Fibroblast of lung (primary cell): ENCODE data around the gene CDC14B. TPM values are rescaled to one million over a fixed set of nuclear protein-coding genes. Genes with fewer than 3 reads are reported as not detected.

Experiments used
- DNase-seq, 2 donors: peaks; one replicate each; pipeline versions ENCODE4 v3.0.0 to v3.0.0-alpha.2; 2010; ENCODE audit warnings: low read depth in 2 of 2
- H2AFZ ChIP-seq: 2 replicates; pipeline ENCODE4 v1.5.1; 2012; ENCODE audit warnings: low read length, control low read depth, inconsistent platforms
- H3K27ac ChIP-seq: 2 replicates; pipeline ENCODE4 v1.5.1; 2011; ENCODE audit warnings: low read length, control low read depth; ENCODE audit not compliant: insufficient read depth
- H3K27me3 ChIP-seq: 2 replicates; pipeline ENCODE4 v1.5.1; 2011; ENCODE audit warnings: mild to moderate bottlenecking, low read length; ENCODE audit not compliant: control insufficient read depth, insufficient read depth
- H3K36me3 ChIP-seq: 2 replicates; pipeline ENCODE4 v1.5.1; 2011; ENCODE audit warnings: low read length; ENCODE audit not compliant: control insufficient read depth, insufficient read depth
- H3K4me1 ChIP-seq: 2 replicates; pipeline ENCODE4 v1.5.1; 2011; ENCODE audit warnings: low read length; ENCODE audit not compliant: control insufficient read depth, insufficient read depth; ENCODE audit errors: extremely low read depth
- H3K4me2 ChIP-seq: 2 replicates; pipeline ENCODE4 v1.5.1; 2011; ENCODE audit warnings: low read length, control low read depth; ENCODE audit not compliant: insufficient read depth; ENCODE audit errors: extremely low read depth
- H3K4me3 ChIP-seq, 4 experiments: fragments of 200-600 bp in 1 of 4; sonication (generic) in 1 of 4; replicated peaks in 1 of 4; 2 replicates each; pipeline ENCODE4 v1.5.1; 2011 to 2016; ENCODE audit warnings: low read length in 4 of 4, low read depth in 3 of 4, mild to moderate bottlenecking in 3 of 4, control low read depth in 2 of 4, inconsistent platforms in 1 of 4, mixed read lengths in 1 of 4; ENCODE audit not compliant: insufficient read depth in 1 of 4; ENCODE audit errors: control extremely low read depth in 1 of 4
- H3K79me2 ChIP-seq: 2 replicates; pipeline ENCODE4 v1.5.1; 2012; ENCODE audit warnings: mild to moderate bottlenecking, low read length, inconsistent platforms; ENCODE audit not compliant: control insufficient read depth, insufficient read depth
- H3K9ac ChIP-seq: 2 replicates; pipeline ENCODE4 v1.5.1; 2011; ENCODE audit warnings: mild to moderate bottlenecking, low read length, control low read depth; ENCODE audit not compliant: insufficient read depth
- H3K9me3 ChIP-seq: 2 replicates; pipeline ENCODE4 v1.5.1; 2012; ENCODE audit warnings: low read depth, low read length; ENCODE audit not compliant: control insufficient read depth, insufficient read depth
- H4K20me1 ChIP-seq: 2 replicates; pipeline ENCODE4 v1.5.1; 2011; ENCODE audit warnings: low read length; ENCODE audit not compliant: control insufficient read depth, insufficient read depth; ENCODE audit errors: extremely low read depth
- CTCF ChIP-seq, 2 donors: IDR thresholded peaks in 1 of 2; conservative IDR thresholded peaks in 1 of 2; 1 replicate in 1 of 2; 2 replicates in 1 of 2; pipeline ENCODE4 v1.5.1; 2011 to 2012; ENCODE audit warnings: low read length in 2 of 2, control low read depth in 1 of 2, inconsistent platforms in 1 of 2, low read depth in 1 of 2, mild to moderate bottlenecking in 1 of 2
- EZH2 ChIP-seq: IDR thresholded peaks from 2 replicates; pipeline ENCODE4 v1.5.1; 2012; ENCODE audit warnings: low read length, control low read depth, mild to moderate bottlenecking; ENCODE audit errors: missing control alignments
- polyA plus RNA-seq, 2 donors: library from polyadenylated mRNA; depleted of rRNA in 1 of 2; stranded (reverse) in 1 of 2; unstranded in 1 of 2; fragments of >200 nt; gene quantifications; 2 replicates each; pipeline ENCODE4 v1.2.1, GENCODE V29; 2011 to 2012; ENCODE audit warnings: missing spikeins in 1 of 2
- total RNA-seq: library from RNA; depleted of rRNA; stranded (reverse); fragments of >200 nt; gene quantifications from 2 replicates; pipeline ENCODE4 v1.2.1, GENCODE V29; 2014

The CDC14B gene
- total and polyA plus RNA-seq, 2 donors (not counting 1 experiment from before 2014, with no cell fraction given), result 38.0 to 68.5 TPM

- Histone ChIP-seq H3K9ac (no peak overlapping the region), H3K9me3 (no peaks in the 10 kb centered on the region), H3K4me3 (no peak overlapping the region), H2AFZ (no peak overlapping the region), H3K79me2 (no peaks in the 10 kb centered on the region), H4K20me1 (no peaks in the 10 kb centered on the region), H3K27ac (no peak overlapping the region), H3K36me3 (peaks cover 18% of the 10 kb centered on the region), H3K27me3 (no peaks in the 10 kb centered on the region), H3K4me1 (peaks cover 17% of the 10 kb centered on the region), H3K4me2 (no peak overlapping the region)
- TF ChIP-seq CTCF (conservative IDR thresholded peaks at IDR 0.05 in 1 of 2, IDR thresholded peaks at IDR 0.05 in 1 of 2; ENCODE audit: low read depth in 1 of 2, low read length in 2 of 2), result no peak
- no peak for TF ChIP-seq EZH2
- no peak for DNase-seq
These were observed 126.6 kb downstream of the CDC14B start for GRCh38 chr9:96492993-96493531.

- H3K9ac ChIP-seq, result no peak overlapping the region
- H2AFZ ChIP-seq, result no peak overlapping the region
- no peak overlapping the region for H3K4me3 ChIP-seq
- H4K20me1 ChIP-seq, result no peaks in the 10 kb centered on the region
- TF ChIP-seq EZH2 (no peak), CTCF (conservative IDR thresholded peaks at IDR 0.05 in 1 of 2, IDR thresholded peaks at IDR 0.05 in 1 of 2; ENCODE audit: low read depth in 1 of 2, low read length in 2 of 2) (no peak)
- DNase-seq, result no peak
- H3K4me1 ChIP-seq, result peaks cover 23% of the 10 kb centered on the region
- no peaks in the 10 kb centered on the region for H3K27me3 ChIP-seq
- peak overlapping the region; percentile 63 for H3K4me2 ChIP-seq
- peaks cover 18% of the 10 kb centered on the region for H3K36me3 ChIP-seq
- peak overlapping the region; percentile 69 for H3K27ac ChIP-seq
- no peaks in the 10 kb centered on the region for H3K79me2 ChIP-seq
- no peaks in the 10 kb centered on the region for H3K9me3 ChIP-seq
These were observed 127.6 kb downstream of the CDC14B start for GRCh38 chr9:96491880-96492525.

GRCh38 chr9:96491079-96491879 is 128.4 kb downstream of the CDC14B start:
- Histone ChIP-seq H3K4me3 (no peak overlapping the region), H3K27ac (peak overlapping the region; percentile 69), H3K79me2 (no peaks in the 10 kb centered on the region), H3K9me3 (no peaks in the 10 kb centered on the region), H3K36me3 (peaks cover 16% of the 10 kb centered on the region), H4K20me1 (no peaks in the 10 kb centered on the region), H3K4me1 (peaks cover 28% of the 10 kb centered on the region), H2AFZ (no peak overlapping the region), H3K27me3 (no peaks in the 10 kb centered on the region), H3K9ac (no peak overlapping the region), H3K4me2 (peak overlapping the region; percentile 63)
- TF ChIP-seq CTCF (conservative IDR thresholded peaks at IDR 0.05 in 1 of 2, IDR thresholded peaks at IDR 0.05 in 1 of 2; ENCODE audit: low read depth in 1 of 2, low read length in 2 of 2), result no peak
- DNase-seq, result peak; percentile 79 to 80
